T-helper 1 cell (primary cell): ENCODE data around the gene COL6A5.

Experiments
- DNase-seq, 5 donors: peaks; one replicate each; pipeline ENCODE4 v3.0.0-alpha.2; 2012 to 2020

Gene COL6A5

GRCh38 chr3:130517602-130518001 is 172.1 kb downstream of the COL6A5 start:
- DNase-seq, result no peak

- DNase-seq, result no peak
These were observed 174.3 kb downstream of the COL6A5 start for GRCh38 chr3:130519754-130520153.

- DNase-seq, result no peak
These were observed 176.9 kb downstream of the COL6A5 start for GRCh38 chr3:130522399-130522798.

- no peak for DNase-seq
These were observed 182.0 kb downstream of the COL6A5 start for GRCh38 chr3:130527426-130527825.

- no peak for DNase-seq
These were observed 182.6 kb downstream of the COL6A5 start for GRCh38 chr3:130528120-130528519.

GRCh38 chr3:130529486-130530215 is 184.2 kb downstream of the COL6A5 start:
- DNase-seq, result no peak

GRCh38 chr3:130533247-130533646 is 187.8 kb downstream of the COL6A5 start:
- DNase-seq, result no peak
